HepG2 (cell line): ENCODE data around the gene FLAD1. TPM values are rescaled to one million over a fixed set of nuclear protein-coding genes. Genes with fewer than 3 reads are reported as not detected.

Experiments used
- AKAP8 ChIP-seq: sonication (generic); formaldehyde crosslinking; IDR thresholded peaks from 2 replicates; pipeline ENCODE4 v1.5.1; 2020; ENCODE audit warnings: mild to moderate bottlenecking, missing genetic modification reagents
- BCL6 ChIP-seq: IDR thresholded peaks from 2 replicates; pipeline ENCODE4 v1.6.1; 2016; ENCODE audit warnings: missing genetic modification reagents, missing compliant biosample characterization
- FOXA1 ChIP-seq, 2 experiments: fragments of 450-650 bp in 1 of 2; sonication (generic) in 1 of 2; formaldehyde crosslinking in 1 of 2; IDR thresholded peaks; 2 replicates each; pipeline versions ENCODE4 v1.4.0 to v1.6.1; 2016 to 2020; ENCODE audit warnings: missing genetic modification reagents in 1 of 2
- HNRNPH1 ChIP-seq: fragments of 200-400 bp; formaldehyde crosslinking; optimal IDR thresholded peaks from 2 replicates; pipeline ENCODE3; 2017; ENCODE audit warnings: mild to moderate bottlenecking, low read depth, low read length
- MIXL1 ChIP-seq: IDR thresholded peaks from 2 replicates; pipeline ENCODE4 v1.6.1; 2016
- RCOR2 ChIP-seq: IDR thresholded peaks from 2 replicates; pipeline ENCODE4 v1.6.1; 2016; ENCODE audit warnings: missing biosample characterization, missing genetic modification reagents
- SRSF4 ChIP-seq: fragments of 200-400 bp; formaldehyde crosslinking; IDR thresholded peaks from one replicate; pipeline ENCODE4 v1.6.1; 2018; ENCODE audit warnings: mild to moderate bottlenecking, low read depth, low read length, moderate library complexity; ENCODE audit not compliant: poor library complexity, severe bottlenecking
- TBX3 ChIP-seq: fragments of 450-650 bp; IDR thresholded peaks from 2 replicates; pipeline ENCODE4 v1.6.1; 2017; ENCODE audit warnings: antibody characterized with exemption, mild to moderate bottlenecking, inconsistent platforms, borderline replicate concordance
- ZMYM2 ChIP-seq: sonication (generic); formaldehyde crosslinking; IDR thresholded peaks from 2 replicates; pipeline ENCODE4 v1.8.0; 2022; ENCODE audit warnings: mild to moderate bottlenecking, missing genetic modification reagents
- ZNF263 ChIP-seq: sonication (generic); formaldehyde crosslinking; IDR thresholded peaks from 2 replicates; pipeline ENCODE4 v1.4.0; 2020; ENCODE audit warnings: missing genetic modification reagents
- ZNF282 ChIP-seq: fragments of 450-650 bp; IDR thresholded peaks from 2 replicates; pipeline ENCODE4 v1.6.1; 2018; ENCODE audit not compliant: partially characterized antibody
- ZNF329 ChIP-seq: sonication (generic); formaldehyde crosslinking; IDR thresholded peaks from 2 replicates; pipeline ENCODE4 v1.9.0; 2021; ENCODE audit warnings: low read depth, mild to moderate bottlenecking, missing genetic modification reagents
- ZNF563 ChIP-seq: sonication (generic); formaldehyde crosslinking; IDR thresholded peaks from 2 replicates; pipeline ENCODE4 v1.8.0; 2022; ENCODE audit warnings: mild to moderate bottlenecking, moderate library complexity, missing genetic modification reagents
- ZNF605 ChIP-seq: sonication (generic); formaldehyde crosslinking; IDR thresholded peaks from 2 replicates; pipeline ENCODE4 v1.8.0; 2022; ENCODE audit warnings: mild to moderate bottlenecking, missing genetic modification reagents
- ZNF737 ChIP-seq: sonication (generic); formaldehyde crosslinking; IDR thresholded peaks from 2 replicates; pipeline ENCODE4 v1.5.0; 2020; ENCODE audit warnings: missing genetic modification reagents, mild to moderate bottlenecking, borderline replicate concordance
- polyA plus RNA-seq, 8 experiments: library from polyadenylated mRNA; depleted of rRNA in 3 of 8; stranded (reverse) in 7 of 8; unstranded in 1 of 8; fragments of >200 nt; fragmentation: Illumina TruSeq in 4 of 8; extraction: Trizol in 4 of 8; gene quantifications; 2 replicates each; pipeline versions ENCODE4 v1.2.1 to v1.2.3, GENCODE V29; 2011 to 2016; ENCODE audit warnings: low read depth in 4 of 8, missing spikeins in 1 of 8, mixed read lengths in 1 of 8; ENCODE audit not compliant: insufficient read depth in 1 of 8
- total RNA-seq, 5 experiments: library from RNA; depleted of rRNA; stranded (reverse); fragments of >200 nt; fragmentation: Illumina TruSeq; extraction: Trizol; gene quantifications; 2 replicates each; pipeline ENCODE4 v1.2.3, GENCODE V29; 2016; ENCODE audit warnings: low read depth in 1 of 5
- TF ChIP-seq, protein P1 (sequence below): sonication (generic); formaldehyde crosslinking; IDR thresholded peaks from 2 replicates; pipeline ENCODE4 v1.4.0; 2020; ENCODE audit warnings: mild to moderate bottlenecking, low read depth, missing genetic modification reagents
- TF ChIP-seq, protein P2 (sequence below): sonication (generic); formaldehyde crosslinking; IDR thresholded peaks from 2 replicates; pipeline ENCODE4 v1.4.0; 2020; ENCODE audit warnings: missing genetic modification reagents
- TF ChIP-seq, protein P3 (sequence below): sonication (generic); formaldehyde crosslinking; IDR thresholded peaks from 2 replicates; pipeline ENCODE4 v1.4.0; 2020; ENCODE audit warnings: mild to moderate bottlenecking, missing genetic modification reagents
- TF ChIP-seq, protein P4 (sequence below): sonication (generic); formaldehyde crosslinking; IDR thresholded peaks from 2 replicates; pipeline ENCODE4 v1.4.0; 2020; ENCODE audit warnings: missing genetic modification reagents, borderline replicate concordance
- TF ChIP-seq, protein P5 (sequence below): IDR thresholded peaks from 2 replicates; pipeline ENCODE4 v1.6.1; 2018; ENCODE audit warnings: missing genetic modification reagents

The FLAD1 gene
- total and polyA plus RNA-seq, 2 of the 13 experiments (the other 11 are each of a cell fraction or from before 2014, with no cell fraction given), result 25.9 to 32.8 TPM

DNA sequence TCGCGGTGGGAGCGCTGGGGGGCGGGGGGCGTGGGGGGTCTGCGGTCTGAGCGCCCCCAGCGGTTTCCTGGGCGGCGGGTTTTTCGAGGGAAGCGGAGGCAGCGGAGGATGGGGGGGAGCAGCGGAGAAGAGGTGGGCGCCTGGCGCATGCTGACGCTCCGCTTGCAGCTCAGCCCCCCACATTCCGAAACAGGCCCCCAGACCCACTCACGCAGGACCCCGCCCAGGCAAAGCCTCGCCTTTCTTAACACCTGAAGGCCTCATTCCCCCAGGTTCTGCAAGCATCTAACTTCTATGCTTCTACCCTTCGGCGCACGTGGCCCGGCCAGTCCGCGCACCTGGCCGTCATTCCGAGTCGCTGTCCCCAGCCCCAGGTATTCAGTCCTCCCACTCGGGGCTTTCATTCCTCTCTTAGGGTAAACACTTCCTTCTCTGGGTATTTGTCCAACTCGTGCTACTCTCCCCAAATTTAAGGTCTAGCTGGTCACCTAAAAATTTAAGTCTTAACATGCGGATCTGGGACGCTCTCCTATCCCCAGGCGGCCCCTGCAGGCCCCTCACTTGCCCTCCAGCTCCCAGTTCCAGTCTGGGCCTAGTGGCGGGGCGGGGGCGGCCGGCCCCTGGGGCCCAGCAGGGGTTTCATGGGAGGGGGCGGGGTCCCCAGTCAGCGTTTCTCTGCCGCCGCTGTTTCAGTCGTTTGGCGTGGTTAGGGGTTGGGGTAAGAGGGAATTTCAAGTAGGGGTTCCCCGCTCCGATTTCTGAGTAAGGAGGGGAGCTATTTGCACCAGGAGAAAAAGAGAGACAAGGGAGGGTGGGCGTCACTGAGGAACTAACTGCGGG, 16.6 kb downstream of the FLAD1 start (continued):
- TF ChIP-seq RCOR2 (CRISPR knock-in tag), result no peak
- TF ChIP-seq, protein P1, sequence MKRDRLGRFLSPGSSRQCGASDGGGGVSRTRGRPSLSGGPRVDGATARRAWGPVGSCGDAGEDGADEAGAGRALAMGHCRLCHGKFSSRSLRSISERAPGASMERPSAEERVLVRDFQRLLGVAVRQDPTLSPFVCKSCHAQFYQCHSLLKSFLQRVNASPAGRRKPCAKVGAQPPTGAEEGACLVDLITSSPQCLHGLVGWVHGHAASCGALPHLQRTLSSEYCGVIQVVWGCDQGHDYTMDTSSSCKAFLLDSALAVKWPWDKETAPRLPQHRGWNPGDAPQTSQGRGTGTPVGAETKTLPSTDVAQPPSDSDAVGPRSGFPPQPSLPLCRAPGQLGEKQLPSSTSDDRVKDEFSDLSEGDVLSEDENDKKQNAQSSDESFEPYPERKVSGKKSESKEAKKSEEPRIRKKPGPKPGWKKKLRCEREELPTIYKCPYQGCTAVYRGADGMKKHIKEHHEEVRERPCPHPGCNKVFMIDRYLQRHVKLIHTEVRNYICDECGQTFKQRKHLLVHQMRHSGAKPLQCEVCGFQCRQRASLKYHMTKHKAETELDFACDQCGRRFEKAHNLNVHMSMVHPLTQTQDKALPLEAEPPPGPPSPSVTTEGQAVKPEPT (CRISPR knock-in tag), result peak; percentile 90; the same call in 1 of the 2 replicates
- no peak for TF ChIP-seq ZNF737 (CRISPR knock-in tag)
- TF ChIP-seq ZNF263 (CRISPR knock-in tag), result no peak
- no peak for TF ChIP-seq FOXA1 (IDR thresholded peaks at IDR 0.05)
- no peak for TF ChIP-seq FOXA1 (CRISPR knock-in tag; IDR thresholded peaks at IDR 0.05)
- TF ChIP-seq ZNF605 (CRISPR knock-in tag), result peak; percentile 69
- TF ChIP-seq ZNF563 (CRISPR knock-in tag), result 0 out of 2 replicates have a peak, but pooled peaks have one; percentile 35
- TF ChIP-seq, protein P2, sequence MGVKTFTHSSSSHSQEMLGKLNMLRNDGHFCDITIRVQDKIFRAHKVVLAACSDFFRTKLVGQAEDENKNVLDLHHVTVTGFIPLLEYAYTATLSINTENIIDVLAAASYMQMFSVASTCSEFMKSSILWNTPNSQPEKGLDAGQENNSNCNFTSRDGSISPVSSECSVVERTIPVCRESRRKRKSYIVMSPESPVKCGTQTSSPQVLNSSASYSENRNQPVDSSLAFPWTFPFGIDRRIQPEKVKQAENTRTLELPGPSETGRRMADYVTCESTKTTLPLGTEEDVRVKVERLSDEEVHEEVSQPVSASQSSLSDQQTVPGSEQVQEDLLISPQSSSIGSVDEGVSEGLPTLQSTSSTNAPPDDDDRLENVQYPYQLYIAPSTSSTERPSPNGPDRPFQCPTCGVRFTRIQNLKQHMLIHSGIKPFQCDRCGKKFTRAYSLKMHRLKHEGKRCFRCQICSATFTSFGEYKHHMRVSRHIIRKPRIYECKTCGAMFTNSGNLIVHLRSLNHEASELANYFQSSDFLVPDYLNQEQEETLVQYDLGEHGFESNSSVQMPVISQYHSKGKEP (CRISPR knock-in tag), result no peak
- no peak for TF ChIP-seq ZNF329 (CRISPR knock-in tag)
- no peak for TF ChIP-seq TBX3
- TF ChIP-seq SRSF4, result no peak
- TF ChIP-seq, protein P3, sequence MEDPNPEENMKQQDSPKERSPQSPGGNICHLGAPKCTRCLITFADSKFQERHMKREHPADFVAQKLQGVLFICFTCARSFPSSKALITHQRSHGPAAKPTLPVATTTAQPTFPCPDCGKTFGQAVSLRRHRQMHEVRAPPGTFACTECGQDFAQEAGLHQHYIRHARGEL, result no peak
- TF ChIP-seq AKAP8 (CRISPR knock-in tag), result no peak; the same call in none of the 2 replicates
- TF ChIP-seq HNRNPH1, result no peak
- TF ChIP-seq MIXL1 (CRISPR knock-in tag), result no peak
- no peak for TF ChIP-seq ZNF282
- no peak for TF ChIP-seq BCL6
- TF ChIP-seq ZMYM2 (CRISPR knock-in tag), result no peak
- TF ChIP-seq, protein P4, sequence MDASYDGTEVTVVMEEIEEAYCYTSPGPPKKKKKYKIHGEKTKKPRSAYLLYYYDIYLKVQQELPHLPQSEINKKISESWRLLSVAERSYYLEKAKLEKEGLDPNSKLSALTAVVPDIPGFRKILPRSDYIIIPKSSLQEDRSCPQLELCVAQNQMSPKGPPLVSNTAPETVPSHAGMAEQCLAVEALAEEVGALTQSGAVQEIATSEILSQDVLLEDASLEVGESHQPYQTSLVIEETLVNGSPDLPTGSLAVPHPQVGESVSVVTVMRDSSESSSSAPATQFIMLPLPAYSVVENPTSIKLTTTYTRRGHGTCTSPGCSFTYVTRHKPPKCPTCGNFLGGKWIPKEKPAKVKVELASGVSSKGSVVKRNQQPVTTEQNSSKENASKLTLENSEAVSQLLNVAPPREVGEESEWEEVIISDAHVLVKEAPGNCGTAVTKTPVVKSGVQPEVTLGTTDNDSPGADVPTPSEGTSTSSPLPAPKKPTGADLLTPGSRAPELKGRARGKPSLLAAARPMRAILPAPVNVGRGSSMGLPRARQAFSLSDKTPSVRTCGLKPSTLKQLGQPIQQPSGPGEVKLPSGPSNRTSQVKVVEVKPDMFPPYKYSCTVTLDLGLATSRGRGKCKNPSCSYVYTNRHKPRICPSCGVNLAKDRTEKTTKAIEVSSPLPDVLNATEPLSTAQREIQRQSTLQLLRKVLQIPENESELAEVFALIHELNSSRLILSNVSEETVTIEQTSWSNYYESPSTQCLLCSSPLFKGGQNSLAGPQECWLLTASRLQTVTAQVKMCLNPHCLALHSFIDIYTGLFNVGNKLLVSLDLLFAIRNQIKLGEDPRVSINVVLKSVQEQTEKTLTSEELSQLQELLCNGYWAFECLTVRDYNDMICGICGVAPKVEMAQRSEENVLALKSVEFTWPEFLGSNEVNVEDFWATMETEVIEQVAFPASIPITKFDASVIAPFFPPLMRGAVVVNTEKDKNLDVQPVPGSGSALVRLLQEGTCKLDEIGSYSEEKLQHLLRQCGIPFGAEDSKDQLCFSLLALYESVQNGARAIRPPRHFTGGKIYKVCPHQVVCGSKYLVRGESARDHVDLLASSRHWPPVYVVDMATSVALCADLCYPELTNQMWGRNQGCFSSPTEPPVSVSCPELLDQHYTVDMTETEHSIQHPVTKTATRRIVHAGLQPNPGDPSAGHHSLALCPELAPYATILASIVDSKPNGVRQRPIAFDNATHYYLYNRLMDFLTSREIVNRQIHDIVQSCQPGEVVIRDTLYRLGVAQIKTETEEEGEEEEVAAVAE, result no peak
- TF ChIP-seq, protein P5, sequence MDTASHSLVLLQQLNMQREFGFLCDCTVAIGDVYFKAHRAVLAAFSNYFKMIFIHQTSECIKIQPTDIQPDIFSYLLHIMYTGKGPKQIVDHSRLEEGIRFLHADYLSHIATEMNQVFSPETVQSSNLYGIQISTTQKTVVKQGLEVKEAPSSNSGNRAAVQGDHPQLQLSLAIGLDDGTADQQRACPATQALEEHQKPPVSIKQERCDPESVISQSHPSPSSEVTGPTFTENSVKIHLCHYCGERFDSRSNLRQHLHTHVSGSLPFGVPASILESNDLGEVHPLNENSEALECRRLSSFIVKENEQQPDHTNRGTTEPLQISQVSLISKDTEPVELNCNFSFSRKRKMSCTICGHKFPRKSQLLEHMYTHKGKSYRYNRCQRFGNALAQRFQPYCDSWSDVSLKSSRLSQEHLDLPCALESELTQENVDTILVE (CRISPR knock-in tag), result 0 out of 2 replicates have a peak, but pooled peaks have one; percentile 22
